HG03025 (cell line): Measurements from ENCODE around the gene TMBIM6.
A peak's percentile ranks its signal among the peaks of the same experiment; 100 is the strongest.
"Not testable (repeated sequence)": the region's sequence is repeated elsewhere in the genome, so short reads cannot be mapped to it uniquely, and the experiment has no call there.

Experiments
- ATAC-seq: cut with Tn5 transposase; IDR thresholded peaks from one replicate; pipeline ENCODE4 v1.9.1; 2021; ENCODE audit warnings: mild to moderate bottlenecking, moderate library complexity; ENCODE audit not compliant: unreplicated experiment, low FRiP score

Gene TMBIM6, protein sequence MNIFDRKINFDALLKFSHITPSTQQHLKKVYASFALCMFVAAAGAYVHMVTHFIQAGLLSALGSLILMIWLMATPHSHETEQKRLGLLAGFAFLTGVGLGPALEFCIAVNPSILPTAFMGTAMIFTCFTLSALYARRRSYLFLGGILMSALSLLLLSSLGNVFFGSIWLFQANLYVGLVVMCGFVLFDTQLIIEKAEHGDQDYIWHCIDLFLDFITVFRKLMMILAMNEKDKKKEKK

GRCh38 chr12:49740930-49741881 lies at the start of gene TMBIM6:
Gene TMBIM6 (plus strand): TSS chr12:49741557. CDS start chr12:49752494, 10,937 bp downstream.
- peak; percentile 87 for ATAC-seq

- ATAC-seq = no peak
Measured at GRCh38 chr12:49692851-49693250, 48.5 kb upstream of the TMBIM6 start.

DNA sequence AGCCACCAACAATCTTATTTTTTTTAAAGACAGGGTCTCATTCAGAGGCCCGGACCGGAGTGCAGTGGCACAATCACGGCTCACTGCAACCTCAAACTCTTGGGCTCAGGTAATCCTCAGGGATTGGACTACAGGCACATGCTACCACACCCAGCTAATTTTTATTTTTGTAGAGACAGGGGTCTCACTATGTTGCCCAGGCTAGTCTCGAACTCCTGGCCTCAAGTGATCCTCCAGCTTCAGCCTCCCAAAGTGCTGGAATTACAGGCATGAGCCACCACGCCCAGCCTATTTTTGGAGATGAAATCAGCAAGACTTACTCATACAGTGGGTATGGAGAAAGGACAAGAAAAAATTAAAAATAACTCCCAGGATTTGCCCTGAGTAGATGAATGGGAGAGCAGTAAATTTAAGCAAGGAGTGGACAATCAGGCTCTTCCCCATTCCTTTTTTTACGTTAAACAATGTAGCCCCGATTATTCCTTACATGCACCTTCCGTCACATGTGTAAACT lies 47.4 kb upstream of the TMBIM6 start:
- ATAC-seq = no peak

DNA sequence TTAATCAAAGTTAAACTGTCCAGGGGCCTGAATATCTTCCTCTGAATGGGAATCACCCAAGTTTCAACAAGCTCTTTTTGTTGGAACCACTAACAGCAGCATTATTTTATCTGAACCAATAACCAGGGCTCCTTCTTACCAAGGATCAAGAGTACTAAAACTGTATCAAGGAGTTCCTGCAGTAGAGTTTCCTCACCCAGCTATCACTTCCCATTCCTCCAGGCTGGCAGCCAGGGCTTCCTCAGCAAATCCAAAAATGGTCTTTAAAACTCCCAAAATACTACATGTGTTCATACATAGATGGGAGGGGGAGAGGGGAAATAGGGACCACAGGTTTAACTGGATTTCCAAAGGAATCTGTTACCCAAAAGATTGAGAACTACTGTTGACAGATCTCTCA lies 44.6 kb upstream of the TMBIM6 start:
- no peak for ATAC-seq

DNA sequence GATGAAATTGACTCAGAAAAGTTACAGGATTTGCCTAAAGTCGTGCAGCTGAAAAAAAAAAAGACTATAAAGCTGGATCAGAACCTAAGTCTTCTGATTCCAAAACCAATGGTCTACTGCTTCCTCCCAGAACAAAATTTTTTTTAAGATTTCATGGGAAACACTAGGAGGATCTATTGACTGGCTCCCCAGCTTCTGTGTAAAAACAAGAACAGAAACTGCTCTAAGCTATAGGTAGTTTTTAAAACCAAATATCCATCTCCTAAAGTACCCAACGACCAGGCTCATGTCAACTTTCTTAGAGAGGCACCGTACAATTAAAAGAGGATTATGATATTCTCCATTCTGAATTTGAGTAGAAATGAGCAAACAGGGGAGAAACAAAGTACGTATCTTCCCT lies 43.5 kb upstream of the TMBIM6 start:
- no peak for ATAC-seq

DNA sequence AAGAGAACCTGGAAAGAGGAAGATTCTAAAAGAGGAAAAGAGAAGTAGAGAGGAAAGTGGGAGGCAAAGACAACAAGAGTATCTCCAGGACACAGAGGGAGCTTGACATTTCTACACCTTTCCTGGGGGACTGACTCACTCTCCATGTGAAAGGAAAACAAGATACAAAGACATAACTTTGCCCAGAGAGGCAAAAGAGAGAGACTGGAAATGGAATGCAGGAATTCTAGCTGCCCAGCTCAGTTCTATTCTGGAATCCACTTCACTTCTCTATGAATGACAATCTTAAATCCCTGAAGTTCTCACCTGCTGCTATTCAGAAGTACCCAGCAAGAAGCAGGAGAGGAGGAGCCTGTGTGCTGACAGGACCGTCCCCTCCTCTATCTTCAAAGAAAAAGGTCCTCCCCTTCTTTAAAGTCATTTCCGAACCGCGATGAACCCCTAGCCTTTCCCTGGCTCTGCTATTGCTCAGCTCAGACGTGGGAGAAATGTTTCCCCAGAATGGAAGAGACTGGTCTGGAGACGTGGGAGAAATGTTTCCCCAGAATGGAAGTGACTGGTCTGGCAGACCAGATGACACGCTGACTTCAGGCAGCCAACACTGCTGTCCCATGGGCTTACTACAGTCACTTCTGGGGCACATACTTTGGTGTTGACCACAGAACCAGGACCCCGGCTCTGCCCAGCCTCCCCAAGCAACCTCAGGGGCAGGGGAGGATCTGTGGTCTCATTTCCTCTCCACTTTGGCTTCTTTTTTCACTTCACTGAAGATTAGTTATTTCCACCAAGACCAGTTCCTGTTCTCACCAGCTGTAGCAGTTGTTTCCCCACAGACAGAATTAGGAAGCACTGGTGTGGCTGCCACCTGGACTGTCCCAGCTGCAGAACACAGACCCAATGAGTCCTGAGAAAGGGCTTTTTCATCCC lies 42.5 kb upstream of the TMBIM6 start:
- peak; percentile 61 for ATAC-seq

DNA sequence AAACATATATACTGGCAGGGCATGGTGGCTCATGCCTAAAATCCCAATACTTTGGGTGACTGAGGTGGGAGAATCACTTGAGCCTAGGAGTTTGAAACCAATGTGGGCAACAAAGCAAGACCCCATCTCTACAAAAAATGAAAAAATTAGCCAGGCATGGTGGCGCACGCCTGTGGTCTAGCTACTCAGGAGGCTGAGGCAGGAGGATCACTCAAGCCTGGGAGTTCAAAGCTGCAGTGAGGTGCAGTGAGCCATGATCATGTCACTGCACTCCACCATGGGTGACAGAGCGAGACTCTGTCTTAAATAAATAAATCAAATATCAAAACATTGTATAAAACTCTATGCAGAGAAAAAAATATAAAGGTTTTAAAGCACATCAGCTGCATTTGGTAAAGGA lies 39.3 kb upstream of the TMBIM6 start:
- ATAC-seq = no peak

DNA sequence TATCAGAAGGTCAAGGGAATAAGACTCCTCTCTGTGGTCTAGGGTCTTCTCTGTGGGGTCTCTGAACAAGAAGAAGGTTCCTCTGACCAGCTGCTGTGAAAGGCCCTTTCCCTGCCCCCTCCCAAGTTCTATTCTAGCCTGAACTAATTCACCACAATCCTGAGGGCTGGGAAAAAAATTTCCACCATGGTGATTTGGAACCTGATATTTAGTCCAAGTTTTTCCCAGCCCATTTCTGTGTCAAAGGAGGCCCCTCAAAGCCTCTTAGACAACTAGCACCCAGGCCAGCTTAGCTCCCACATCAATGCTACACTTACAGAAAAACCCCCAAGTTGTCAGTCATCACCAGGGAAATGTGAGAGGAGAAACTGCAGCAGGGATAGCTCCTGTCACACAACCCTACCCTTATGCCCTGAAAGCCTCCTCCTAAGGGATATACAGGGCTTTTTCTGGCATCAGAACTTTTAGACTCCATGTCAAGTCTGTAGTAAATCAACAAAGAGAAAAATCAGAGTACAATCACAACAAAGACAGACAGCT lies 38.6 kb upstream of the TMBIM6 start:
- ATAC-seq = no peak

DNA sequence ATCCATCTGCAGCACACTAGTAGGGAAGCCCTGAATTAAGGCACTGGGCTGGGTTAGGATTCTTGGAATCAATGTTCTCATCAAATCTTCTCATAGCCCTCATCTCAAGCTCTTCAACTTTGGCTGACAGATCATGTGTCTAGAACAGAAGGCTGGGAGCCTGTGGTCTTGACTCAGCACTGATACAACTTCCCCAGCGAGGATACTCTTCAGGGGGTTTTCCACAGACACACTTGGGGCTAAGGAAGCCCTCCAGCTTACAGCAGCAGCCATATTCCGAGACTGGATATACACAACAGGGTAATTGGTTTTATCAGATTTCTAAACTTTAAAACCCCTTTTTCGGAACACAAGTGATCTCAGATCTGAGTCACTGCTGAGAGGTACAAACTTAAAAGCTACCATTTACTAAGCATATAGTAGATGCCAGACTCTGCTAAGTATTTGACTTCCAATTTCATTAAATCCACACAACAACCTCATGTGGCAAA lies 37.7 kb upstream of the TMBIM6 start:
- ATAC-seq = no peak

DNA sequence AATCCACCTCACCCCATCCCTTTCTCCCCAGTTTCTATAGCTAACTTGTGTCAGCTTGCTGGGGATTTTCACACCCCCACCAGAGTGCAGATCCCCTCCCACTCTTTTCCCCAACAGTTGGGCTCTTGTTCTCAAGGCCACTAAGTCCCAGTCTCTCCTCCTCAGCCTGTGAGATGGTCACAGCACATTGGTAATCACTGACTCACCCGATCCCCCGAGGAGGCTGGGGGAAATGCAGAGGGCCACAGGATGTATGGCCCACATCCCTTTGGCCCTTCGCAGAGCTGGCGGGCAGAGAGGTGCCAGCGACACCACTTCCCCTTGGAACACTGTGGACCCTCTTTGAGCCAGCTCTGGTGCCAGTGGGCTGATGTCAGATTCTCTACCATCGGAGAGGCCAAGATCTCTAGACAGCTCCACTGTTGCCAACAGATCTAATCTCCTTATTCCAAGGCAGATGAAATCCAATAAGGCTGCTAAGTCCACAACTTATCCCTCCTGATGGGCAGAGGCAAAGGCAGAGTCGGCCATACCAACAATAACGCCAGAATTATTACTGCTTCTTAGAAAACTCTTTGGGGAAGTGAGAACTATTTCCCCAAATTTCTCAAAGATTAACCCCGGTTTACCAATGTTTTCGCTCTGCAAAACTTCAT lies 35.8 kb upstream of the TMBIM6 start:
- no peak for ATAC-seq

- peak; percentile 13 for ATAC-seq
Measured at GRCh38 chr12:49706351-49707127, 34.8 kb upstream of the TMBIM6 start.

GRCh38 chr12:49707128-49707811 lies 34.1 kb upstream of the TMBIM6 start, which contains the start of gene FMNL3:
Gene FMNL3 (minus strand): TSS chr12:49707405. CDS start chr12:49707180, 225 bp downstream.
- peak; percentile 75 for ATAC-seq

GRCh38 chr12:49707812-49708147 lies 33.6 kb upstream of the TMBIM6 start:
- no peak for ATAC-seq

DNA sequence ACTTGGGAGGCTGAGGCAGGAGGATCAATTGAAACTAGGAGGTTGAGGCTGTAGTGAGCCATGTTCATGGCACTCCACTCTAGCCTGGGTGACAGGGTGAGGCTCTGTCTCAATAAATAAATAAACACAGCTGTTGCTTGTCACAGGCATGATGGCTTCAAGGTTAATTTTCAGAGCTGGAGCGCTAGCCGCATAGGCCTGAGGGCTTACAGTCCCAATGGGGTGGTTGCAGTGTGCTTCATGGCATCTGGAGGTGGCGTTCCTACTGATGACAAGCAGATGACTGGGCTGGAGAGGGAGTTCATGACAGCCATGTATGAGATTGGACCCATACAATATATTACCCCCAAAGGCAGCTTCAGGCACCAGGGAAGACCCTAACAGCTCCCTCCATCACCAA lies 32.5 kb upstream of the TMBIM6 start:
- no peak for ATAC-seq

DNA sequence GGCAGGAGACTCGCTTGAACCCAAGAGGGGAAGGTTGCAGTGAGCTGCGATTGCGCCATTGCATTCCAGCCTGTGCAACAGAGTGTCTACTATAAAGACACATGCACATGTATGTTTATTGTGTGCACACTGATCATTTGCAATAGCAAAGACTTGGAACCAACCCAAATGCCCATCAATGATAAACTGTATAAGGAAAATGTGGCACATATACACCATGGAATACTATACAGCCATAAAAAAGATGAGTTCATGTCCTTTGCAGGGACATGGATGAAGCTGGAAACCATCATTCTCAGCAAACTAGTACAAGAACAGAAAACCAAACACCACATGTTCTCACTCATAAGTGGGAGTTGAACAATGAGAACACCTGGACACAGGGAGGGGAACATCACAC lies 27.4 kb upstream of the TMBIM6 start:
- not testable (repeated sequence) for ATAC-seq

GRCh38 chr12:49716553-49716952 lies 24.8 kb upstream of the TMBIM6 start:
- ATAC-seq = no peak

GRCh38 chr12:49717800-49718199 lies 23.6 kb upstream of the TMBIM6 start:
- ATAC-seq = not testable (repeated sequence)

DNA sequence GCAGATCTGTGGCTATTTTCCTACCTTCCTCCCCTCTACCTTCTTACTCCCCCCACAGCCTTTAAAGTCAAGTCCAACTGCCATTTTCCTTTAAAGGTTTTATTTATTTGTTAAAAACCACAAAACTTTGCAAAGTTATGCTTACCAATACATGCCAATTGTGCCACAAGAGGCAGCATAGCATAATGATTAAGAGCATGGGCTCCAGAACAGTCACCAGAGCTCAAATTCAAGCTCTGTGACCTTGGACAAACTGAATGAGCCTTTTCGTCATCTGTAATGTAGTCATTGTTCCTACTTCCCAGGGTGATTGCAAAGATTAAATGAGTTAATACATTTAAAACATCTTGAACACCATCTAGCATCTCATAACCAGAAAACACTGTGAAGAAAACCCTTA lies 21.1 kb upstream of the TMBIM6 start:
- ATAC-seq = no peak
